HepG2 (cell line): ENCODE data around the gene PIKFYVE. TPM values are rescaled to one million over a fixed set of nuclear protein-coding genes. Genes with fewer than 3 reads are reported as not detected.
A peak's percentile ranks its signal among the peaks of the same experiment; 100 is the strongest.

ENCODE experiments used
- ATF1 ChIP-seq: IDR thresholded peaks from 2 replicates; pipeline ENCODE4 v1.6.1; 2016; ENCODE audit warnings: mild to moderate bottlenecking, control low read depth
- HIVEP1 ChIP-seq: sonication (generic); formaldehyde crosslinking; IDR thresholded peaks from 2 replicates; pipeline ENCODE4 v1.4.0; 2020; ENCODE audit warnings: mild to moderate bottlenecking, missing genetic modification reagents
- HNF1B ChIP-seq: sonication (generic); formaldehyde crosslinking; IDR thresholded peaks from 2 replicates; pipeline ENCODE4 v1.5.1; 2020; ENCODE audit warnings: mild to moderate bottlenecking, moderate library complexity, missing genetic modification reagents
- SP5 ChIP-seq: IDR thresholded peaks from 2 replicates; pipeline ENCODE4 v1.6.1; 2016; ENCODE audit warnings: low read depth, borderline replicate concordance
- TARDBP ChIP-seq: sonication (generic); formaldehyde crosslinking; IDR thresholded peaks from 2 replicates; pipeline ENCODE4 v1.8.0; 2022; ENCODE audit warnings: mild to moderate bottlenecking, missing genetic modification reagents
- THAP11 ChIP-seq: IDR thresholded peaks from 2 replicates; pipeline ENCODE4 v1.6.1; 2016; ENCODE audit warnings: missing biosample characterization, missing genetic modification reagents
- ZBTB42 ChIP-seq: sonication (generic); formaldehyde crosslinking; IDR thresholded peaks from 2 replicates; pipeline ENCODE4 v1.5.0; 2020; ENCODE audit warnings: mild to moderate bottlenecking, missing genetic modification reagents
- ZKSCAN5 ChIP-seq: sonication (generic); formaldehyde crosslinking; IDR thresholded peaks from 2 replicates; pipeline ENCODE4 v1.5.1; 2020; ENCODE audit warnings: mild to moderate bottlenecking, missing genetic modification reagents
- ZNF543 ChIP-seq: sonication (generic); formaldehyde crosslinking; IDR thresholded peaks from 2 replicates; pipeline ENCODE4 v1.4.0; 2020; ENCODE audit warnings: mild to moderate bottlenecking, missing genetic modification reagents
- ZNF747 ChIP-seq: sonication (generic); formaldehyde crosslinking; IDR thresholded peaks from 2 replicates; pipeline ENCODE4 v1.8.1; 2023; ENCODE audit warnings: missing genetic modification reagents, mild to moderate bottlenecking, borderline replicate concordance
- polyA plus RNA-seq, 8 experiments: library from polyadenylated mRNA; depleted of rRNA in 3 of 8; stranded (reverse) in 7 of 8; unstranded in 1 of 8; fragments of >200 nt; fragmentation: Illumina TruSeq in 4 of 8; extraction: Trizol in 4 of 8; gene quantifications; 2 replicates each; pipeline versions ENCODE4 v1.2.1 to v1.2.3, GENCODE V29; 2011 to 2016; ENCODE audit warnings: low read depth in 4 of 8, missing spikeins in 1 of 8, mixed read lengths in 1 of 8; ENCODE audit not compliant: insufficient read depth in 1 of 8
- total RNA-seq, 5 experiments: library from RNA; depleted of rRNA; stranded (reverse); fragments of >200 nt; fragmentation: Illumina TruSeq; extraction: Trizol; gene quantifications; 2 replicates each; pipeline ENCODE4 v1.2.3, GENCODE V29; 2016; ENCODE audit warnings: low read depth in 1 of 5
- TF ChIP-seq, protein P1 (sequence below): sonication (generic); formaldehyde crosslinking; IDR thresholded peaks from 2 replicates; pipeline ENCODE4 v1.4.0; 2020; ENCODE audit warnings: missing genetic modification reagents, mild to moderate bottlenecking, borderline replicate concordance
- TF ChIP-seq, protein P2 (sequence below): sonication (generic); formaldehyde crosslinking; IDR thresholded peaks from one replicate; pipeline ENCODE4 v1.5.1; 2020; ENCODE audit warnings: mild to moderate bottlenecking, missing genetic modification reagents; ENCODE audit errors: not compliant biosample characterization
- TF ChIP-seq, protein P3 (sequence below): sonication (generic); formaldehyde crosslinking; IDR thresholded peaks from 2 replicates; pipeline ENCODE4 v1.8.0; 2022; ENCODE audit warnings: missing genetic modification reagents, mild to moderate bottlenecking, inconsistent platforms, borderline replicate concordance

Gene PIKFYVE
- total and polyA plus RNA-seq, 2 of the 13 experiments (the other 11 are each of a cell fraction or from before 2014, with no cell fraction given) = 20.2 to 21.7 TPM

GRCh38 chr2:208254871-208255556 is 11.0 kb upstream of the PIKFYVE start, which contains the start of gene IDH1 (continued):
- TF ChIP-seq, protein P1, sequence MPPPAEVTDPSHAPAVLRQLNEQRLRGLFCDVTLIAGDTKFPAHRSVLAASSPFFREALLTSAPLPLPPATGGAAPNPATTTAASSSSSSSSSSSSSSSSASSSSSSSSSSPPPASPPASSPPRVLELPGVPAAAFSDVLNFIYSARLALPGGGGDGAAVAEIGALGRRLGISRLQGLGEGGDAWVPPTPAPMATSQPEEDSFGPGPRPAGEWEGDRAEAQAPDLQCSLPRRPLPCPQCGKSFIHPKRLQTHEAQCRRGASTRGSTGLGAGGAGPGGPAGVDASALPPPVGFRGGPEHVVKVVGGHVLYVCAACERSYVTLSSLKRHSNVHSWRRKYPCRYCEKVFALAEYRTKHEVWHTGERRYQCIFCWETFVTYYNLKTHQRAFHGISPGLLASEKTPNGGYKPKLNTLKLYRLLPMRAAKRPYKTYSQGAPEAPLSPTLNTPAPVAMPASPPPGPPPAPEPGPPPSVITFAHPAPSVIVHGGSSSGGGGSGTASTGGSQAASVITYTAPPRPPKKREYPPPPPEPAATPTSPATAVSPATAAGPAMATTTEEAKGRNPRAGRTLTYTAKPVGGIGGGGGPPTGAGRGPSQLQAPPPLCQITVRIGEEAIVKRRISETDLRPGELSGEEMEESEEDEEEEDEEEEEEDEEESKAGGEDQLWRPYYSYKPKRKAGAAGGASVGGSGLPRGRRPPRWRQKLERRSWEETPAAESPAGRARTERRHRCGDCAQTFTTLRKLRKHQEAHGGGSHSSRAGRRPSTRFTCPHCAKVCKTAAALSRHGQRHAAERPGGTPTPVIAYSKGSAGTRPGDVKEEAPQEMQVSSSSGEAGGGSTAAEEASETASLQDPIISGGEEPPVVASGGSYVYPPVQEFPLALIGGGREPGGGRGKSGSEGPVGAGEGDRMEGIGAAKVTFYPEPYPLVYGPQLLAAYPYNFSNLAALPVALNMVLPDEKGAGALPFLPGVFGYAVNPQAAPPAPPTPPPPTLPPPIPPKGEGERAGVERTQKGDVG (CRISPR knock-in tag) = no peak
- peak; percentile 75; the same call in 1 of the 2 replicates for TF ChIP-seq HIVEP1 (CRISPR knock-in tag)
- TF ChIP-seq ZBTB42 = no peak
- TF ChIP-seq TARDBP (CRISPR knock-in tag) = peak; percentile 84
- no peak; the same call in 1 of the 2 replicates for TF ChIP-seq SP5 (CRISPR knock-in tag)
- TF ChIP-seq, protein P2, sequence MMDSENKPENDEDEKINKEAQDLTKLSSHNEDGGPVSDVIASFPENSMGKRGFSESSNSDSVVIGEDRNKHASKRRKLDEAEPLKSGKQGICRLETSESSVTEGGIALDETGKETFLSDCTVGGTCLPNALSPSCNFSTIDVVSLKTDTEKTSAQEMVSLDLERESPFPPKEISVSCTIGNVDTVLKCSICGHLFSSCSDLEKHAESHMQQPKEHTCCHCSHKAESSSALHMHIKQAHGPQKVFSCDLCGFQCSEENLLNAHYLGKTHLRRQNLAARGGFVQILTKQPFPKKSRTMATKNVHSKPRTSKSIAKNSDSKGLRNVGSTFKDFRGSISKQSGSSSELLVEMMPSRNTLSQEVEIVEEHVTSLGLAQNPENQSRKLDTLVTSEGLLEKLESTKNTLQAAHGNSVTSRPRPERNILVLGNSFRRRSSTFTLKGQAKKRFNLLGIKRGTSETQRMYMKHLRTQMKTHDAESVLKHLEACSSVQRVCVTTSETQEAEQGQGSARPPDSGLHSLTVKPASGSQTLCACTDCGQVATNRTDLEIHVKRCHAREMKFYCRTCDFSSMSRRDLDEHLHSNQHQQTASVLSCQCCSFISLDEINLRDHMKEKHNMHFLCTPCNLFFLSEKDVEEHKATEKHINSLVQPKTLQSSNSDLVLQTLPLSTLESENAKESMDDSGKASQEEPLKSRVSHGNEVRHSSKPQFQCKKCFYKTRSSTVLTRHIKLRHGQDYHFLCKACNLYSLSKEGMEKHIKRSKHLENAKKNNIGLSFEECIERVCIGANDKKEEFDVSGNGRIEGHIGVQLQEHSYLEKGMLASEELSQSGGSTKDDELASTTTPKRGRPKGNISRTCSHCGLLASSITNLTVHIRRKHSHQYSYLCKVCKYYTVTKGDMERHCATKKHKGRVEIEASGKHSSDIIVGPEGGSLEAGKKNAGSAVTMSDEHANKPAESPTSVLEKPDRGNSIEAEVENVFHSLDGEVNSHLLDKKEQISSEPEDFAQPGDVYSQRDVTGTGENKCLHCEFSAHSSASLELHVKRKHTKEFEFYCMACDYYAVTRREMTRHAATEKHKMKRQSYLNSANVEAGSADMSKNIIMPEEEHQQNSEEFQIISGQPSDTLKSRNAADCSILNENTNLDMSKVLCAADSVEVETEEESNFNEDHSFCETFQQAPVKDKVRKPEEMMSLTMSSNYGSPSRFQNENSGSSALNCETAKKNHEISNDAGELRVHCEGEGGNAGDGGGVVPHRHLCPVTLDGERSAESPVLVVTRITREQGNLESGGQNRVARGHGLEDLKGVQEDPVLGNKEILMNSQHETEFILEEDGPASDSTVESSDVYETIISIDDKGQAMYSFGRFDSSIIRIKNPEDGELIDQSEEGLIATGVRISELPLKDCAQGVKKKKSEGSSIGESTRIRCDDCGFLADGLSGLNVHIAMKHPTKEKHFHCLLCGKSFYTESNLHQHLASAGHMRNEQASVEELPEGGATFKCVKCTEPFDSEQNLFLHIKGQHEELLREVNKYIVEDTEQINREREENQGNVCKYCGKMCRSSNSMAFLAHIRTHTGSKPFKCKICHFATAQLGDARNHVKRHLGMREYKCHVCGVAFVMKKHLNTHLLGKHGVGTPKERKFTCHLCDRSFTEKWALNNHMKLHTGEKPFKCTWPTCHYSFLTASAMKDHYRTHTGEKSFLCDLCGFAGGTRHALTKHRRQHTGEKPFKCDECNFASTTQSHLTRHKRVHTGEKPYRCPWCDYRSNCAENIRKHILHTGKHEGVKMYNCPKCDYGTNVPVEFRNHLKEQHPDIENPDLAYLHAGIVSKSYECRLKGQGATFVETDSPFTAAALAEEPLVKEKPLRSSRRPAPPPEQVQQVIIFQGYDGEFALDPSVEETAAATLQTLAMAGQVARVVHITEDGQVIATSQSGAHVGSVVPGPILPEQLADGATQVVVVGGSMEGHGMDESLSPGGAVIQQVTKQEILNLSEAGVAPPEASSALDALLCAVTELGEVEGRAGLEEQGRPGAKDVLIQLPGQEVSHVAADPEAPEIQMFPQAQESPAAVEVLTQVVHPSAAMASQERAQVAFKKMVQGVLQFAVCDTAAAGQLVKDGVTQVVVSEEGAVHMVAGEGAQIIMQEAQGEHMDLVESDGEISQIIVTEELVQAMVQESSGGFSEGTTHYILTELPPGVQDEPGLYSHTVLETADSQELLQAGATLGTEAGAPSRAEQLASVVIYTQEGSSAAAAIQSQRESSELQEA = no peak
- TF ChIP-seq THAP11 (CRISPR knock-in tag) = peak; percentile 75
- TF ChIP-seq ATF1 = no peak
- TF ChIP-seq, protein P3, sequence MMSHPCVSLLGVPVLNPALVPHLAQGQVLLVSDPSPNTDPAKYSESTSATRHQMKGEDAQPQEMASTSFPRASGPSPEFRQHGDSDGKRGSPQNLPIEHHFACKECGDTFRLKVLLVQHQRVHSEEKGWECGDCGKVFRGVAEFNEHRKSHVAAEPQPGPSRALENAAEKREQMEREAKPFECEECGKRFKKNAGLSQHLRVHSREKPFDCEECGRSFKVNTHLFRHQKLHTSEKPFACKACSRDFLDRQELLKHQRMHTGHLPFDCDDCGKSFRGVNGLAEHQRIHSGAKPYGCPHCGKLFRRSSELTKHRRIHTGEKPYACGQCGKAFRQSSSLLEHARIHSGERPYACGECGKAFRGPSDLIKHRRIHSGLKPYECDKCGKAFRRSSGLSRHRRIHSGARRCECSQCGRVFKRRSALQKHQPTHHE (CRISPR knock-in tag) = peak; percentile 47; the same call in 1 of the 2 replicates
- peak; percentile 81 for TF ChIP-seq HNF1B (CRISPR knock-in tag)
- peak; percentile 73; the same call in 1 of the 2 replicates for TF ChIP-seq ZNF747 (CRISPR knock-in tag)
- TF ChIP-seq ZKSCAN5 (CRISPR knock-in tag) = no peak
- no peak for TF ChIP-seq ZNF543 (CRISPR knock-in tag)
